Tibial nerve (tissue), 3 donors: ENCODE measurements around the gene RASSF1.

Experiments used
- CTCF ChIP-seq, 5 experiments: fragments of 200-600 bp in 3 of 5; fragments of 450-650 bp in 2 of 5; sonication (generic) in 3 of 5; IDR thresholded peaks; one replicate each; pipeline ENCODE4 v1.5.1; 2016 to 2019; ENCODE audit warnings: antibody characterized with exemption in 5 of 5, mild to moderate bottlenecking in 3 of 5, moderate library complexity in 2 of 5
- POLR2A ChIP-seq, 2 donors: fragments of 450-650 bp; IDR thresholded peaks; one replicate each; pipeline ENCODE4 v1.6.1; 2017; ENCODE audit warnings: antibody characterized with exemption in 2 of 2, mild to moderate bottlenecking in 2 of 2, moderate library complexity in 2 of 2

GRCh38 chr3:50297384-50297775, 43.3 kb downstream of the RASSF1 start:
- TF ChIP-seq CTCF (IDR thresholded peaks at IDR 0.05) = no peak
- TF ChIP-seq POLR2A (IDR thresholded peaks at IDR 0.05) = no peak
